K562 (cell line): ENCODE data around the gene PDLIM7.

Experiments
- AFF4 ChIP-seq: sonication (generic); formaldehyde crosslinking; IDR thresholded peaks from 2 replicates; pipeline ENCODE4 v1.8.0; 2023; ENCODE audit warnings: mild to moderate bottlenecking, missing genetic modification reagents
- DNMT1 ChIP-seq: fragments of 450-650 bp; IDR thresholded peaks from 2 replicates; pipeline ENCODE4 v1.6.1; 2016; ENCODE audit warnings: antibody characterized with exemption, mild to moderate bottlenecking
- RAD21 ChIP-seq, 2 experiments: fragments of 250-450 bp in 1 of 2; fragments of 450-650 bp in 1 of 2; sonication (Bioruptor Pico) in 1 of 2; formaldehyde crosslinking in 1 of 2; IDR thresholded peaks in 1 of 2; conservative IDR thresholded peaks in 1 of 2; 2 replicates each; pipeline versions ENCODE4 v1.4.0 to v1.8.0; 2020 to 2022; ENCODE audit warnings: mild to moderate bottlenecking in 2 of 2, moderate library complexity in 1 of 2
- TF ChIP-seq, protein P1 (sequence below), 2 experiments: fragments of 450-650 bp; IDR thresholded peaks; 2 replicates each; pipeline ENCODE4 v1.6.1; 2016; ENCODE audit warnings: mild to moderate bottlenecking in 2 of 2, borderline replicate concordance in 1 of 2, low read depth in 1 of 2, moderate library complexity in 1 of 2

GRCh38 chr5:177523711-177524538 is 26.5 kb upstream of the PDLIM7 start:
- TF ChIP-seq AFF4 (CRISPR knock-in tag) (no peak), DNMT1 (no peak), RAD21 (CRISPR knock-in tag; conservative IDR thresholded peaks at IDR 0.05 in 1 of 2, IDR thresholded peaks at IDR 0.05 in 1 of 2) (no peak)
- TF ChIP-seq, protein P1, sequence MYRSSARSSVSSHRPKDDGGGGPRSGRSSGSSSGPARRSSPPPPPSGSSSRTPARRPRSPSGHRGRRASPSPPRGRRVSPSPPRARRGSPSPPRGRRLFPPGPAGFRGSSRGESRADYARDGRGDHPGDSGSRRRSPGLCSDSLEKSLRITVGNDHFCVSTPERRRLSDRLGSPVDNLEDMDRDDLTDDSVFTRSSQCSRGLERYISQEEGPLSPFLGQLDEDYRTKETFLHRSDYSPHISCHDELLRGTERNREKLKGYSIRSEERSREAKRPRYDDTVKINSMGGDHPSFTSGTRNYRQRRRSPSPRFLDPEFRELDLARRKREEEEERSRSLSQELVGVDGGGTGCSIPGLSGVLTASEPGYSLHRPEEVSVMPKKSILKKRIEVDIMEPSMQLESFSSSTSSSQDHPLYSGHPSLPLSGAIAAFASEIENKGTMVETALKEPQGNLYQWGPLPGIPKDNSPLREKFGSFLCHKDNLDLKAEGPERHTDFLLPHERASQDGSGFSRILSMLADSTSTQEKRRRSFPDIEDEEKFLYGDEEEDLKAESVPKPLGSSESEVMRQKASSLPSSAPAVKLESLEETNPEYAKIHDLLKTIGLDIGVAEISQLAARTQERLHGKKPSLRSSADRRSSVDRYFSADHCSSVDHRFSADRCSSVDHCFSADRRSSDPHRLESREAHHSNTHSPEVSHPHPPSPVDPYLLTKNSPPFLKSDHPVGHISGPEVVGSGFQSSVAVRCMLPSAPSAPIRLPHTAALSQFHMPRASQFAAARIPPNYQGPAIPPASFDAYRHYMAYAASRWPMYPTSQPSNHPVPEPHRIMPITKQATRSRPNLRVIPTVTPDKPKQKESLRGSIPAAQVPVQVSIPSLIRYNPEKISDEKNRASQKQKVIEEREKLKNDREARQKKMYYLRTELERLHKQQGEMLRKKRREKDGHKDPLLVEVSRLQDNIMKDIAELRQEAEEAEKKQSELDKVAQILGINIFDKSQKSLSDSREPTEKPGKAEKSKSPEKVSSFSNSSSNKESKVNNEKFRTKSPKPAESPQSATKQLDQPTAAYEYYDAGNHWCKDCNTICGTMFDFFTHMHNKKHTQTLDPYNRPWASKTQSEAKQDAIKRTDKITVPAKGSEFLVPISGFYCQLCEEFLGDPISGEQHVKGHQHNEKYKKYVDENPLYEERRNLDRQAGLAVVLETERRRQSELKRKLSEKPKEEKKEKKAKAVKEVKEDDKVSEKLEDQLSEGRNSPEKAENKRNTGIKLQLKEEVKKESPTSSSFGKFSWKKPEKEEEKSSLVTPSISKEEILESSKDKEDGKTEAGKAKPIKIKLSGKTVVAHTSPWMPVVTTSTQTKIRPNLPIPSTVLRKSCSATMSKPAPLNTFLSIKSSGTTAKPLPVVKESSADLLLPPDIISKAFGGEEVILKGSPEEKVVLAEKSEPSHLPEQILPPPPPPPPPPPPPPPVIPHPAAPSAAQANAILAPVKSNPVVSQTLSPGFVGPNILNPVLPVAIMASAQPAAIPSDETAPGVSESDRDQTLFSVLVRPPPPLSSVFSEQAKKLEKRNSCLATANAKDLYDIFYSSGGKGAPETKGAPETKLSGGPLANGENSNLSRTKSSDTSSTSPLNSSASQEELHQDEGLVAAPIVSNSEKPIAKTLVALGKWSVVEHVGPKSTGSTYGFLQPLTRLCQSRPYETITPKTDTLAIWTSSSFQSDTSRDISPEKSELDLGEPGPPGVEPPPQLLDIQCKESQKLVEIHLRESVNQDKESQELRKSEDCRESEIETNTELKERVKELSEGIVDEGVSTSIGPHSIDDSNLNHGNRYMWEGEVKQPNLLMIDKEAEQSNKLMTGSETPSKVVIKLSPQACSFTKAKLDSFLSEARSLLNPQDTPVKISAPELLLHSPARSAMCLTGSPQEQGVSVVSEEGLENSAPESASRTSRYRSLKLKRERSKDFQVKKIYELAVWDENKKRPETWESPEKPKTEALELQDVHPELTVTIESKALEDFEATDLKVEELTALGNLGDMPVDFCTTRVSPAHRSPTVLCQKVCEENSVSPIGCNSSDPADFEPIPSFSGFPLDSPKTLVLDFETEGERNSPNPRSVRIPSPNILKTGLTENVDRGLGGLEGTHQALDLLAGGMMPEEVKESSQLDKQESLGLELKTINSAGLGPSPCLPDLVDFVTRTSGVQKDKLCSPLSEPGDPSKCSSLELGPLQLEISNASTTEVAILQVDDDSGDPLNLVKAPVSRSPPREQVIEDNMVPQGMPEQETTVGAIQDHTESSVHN (IDR thresholded peaks at IDR 0.05; ENCODE audit: borderline replicate concordance in 1 of 2, low read depth in 1 of 2) = no peak
